CD4-positive, alpha-beta T cell treated with Interleukin-1 beta for 1 hour (primary cell): ENCODE results near the gene ATP13A5.

ENCODE experiments used
- DNase-seq, 2 donors: peaks; one replicate each; pipeline ENCODE4 v3.0.0-alpha.2; 2020 to 2022

Gene ATP13A5

GRCh38 chr3:193347521-193348501, 30.7 kb downstream of the ATP13A5 start:
- no peak for DNase-seq

- DNase-seq = no peak
These were observed 32.3 kb downstream of the ATP13A5 start for GRCh38 chr3:193346259-193346658.

GRCh38 chr3:193345431-193345830, 33.1 kb downstream of the ATP13A5 start:
- DNase-seq = no peak

- no peak for DNase-seq
These were observed 34.1 kb downstream of the ATP13A5 start for GRCh38 chr3:193344486-193344885.

- no peak for DNase-seq
These were observed 34.8 kb downstream of the ATP13A5 start for GRCh38 chr3:193343726-193344222.

GRCh38 chr3:193342551-193342950, 36.0 kb downstream of the ATP13A5 start:
- no peak for DNase-seq

- DNase-seq = no peak
These were observed 43.5 kb downstream of the ATP13A5 start for GRCh38 chr3:193335031-193335430.

- no peak for DNase-seq
These were observed 45.3 kb downstream of the ATP13A5 start for GRCh38 chr3:193333229-193333628.

- no peak for DNase-seq
These were observed 47.9 kb downstream of the ATP13A5 start for GRCh38 chr3:193330555-193331204.

- no peak for DNase-seq
These were observed 60.8 kb downstream of the ATP13A5 start for GRCh38 chr3:193317682-193318300.

GRCh38 chr3:193314161-193314560, 64.4 kb downstream of the ATP13A5 start:
- no peak for DNase-seq

GRCh38 chr3:193313061-193313958, 65.2 kb downstream of the ATP13A5 start:
- DNase-seq = no peak

GRCh38 chr3:193310914-193311723, 67.4 kb downstream of the ATP13A5 start:
- DNase-seq = no peak

- no peak for DNase-seq
These were observed 73.2 kb downstream of the ATP13A5 start for GRCh38 chr3:193305356-193305755.

GRCh38 chr3:193301433-193301832, 77.1 kb downstream of the ATP13A5 start:
- no peak for DNase-seq

- no peak for DNase-seq
These were observed 81.1 kb downstream of the ATP13A5 start for GRCh38 chr3:193297421-193297820.

- DNase-seq = no peak
These were observed 82.6 kb downstream of the ATP13A5 start for GRCh38 chr3:193295985-193296384.

GRCh38 chr3:193292386-193292785, 86.2 kb downstream of the ATP13A5 start:
- DNase-seq = no peak

GRCh38 chr3:193271101-193271840, 107.3 kb downstream of the ATP13A5 start:
- no peak for DNase-seq

GRCh38 chr3:193270451-193270850, 108.1 kb downstream of the ATP13A5 start:
- DNase-seq = no peak
